HG03457 (cell line): ENCODE data around the gene CYP26A1.
"Not testable (repeated sequence)": the region's sequence is repeated elsewhere in the genome, so short reads cannot be mapped to it uniquely, and the experiment has no call there.

Experiments
- ATAC-seq: cut with Tn5 transposase; IDR thresholded peaks from one replicate; pipeline ENCODE4 v1.9.1; 2021; ENCODE audit warnings: moderate number of reproducible peaks; ENCODE audit not compliant: unreplicated experiment

CYP26A1 gene

GRCh38 chr10:93079663-93080349 lies 6.1 kb downstream of the CYP26A1 start:
- ATAC-seq: no peak

- ATAC-seq: no peak
These were observed 6.8 kb downstream of the CYP26A1 start for GRCh38 chr10:93080350-93081046.

DNA sequence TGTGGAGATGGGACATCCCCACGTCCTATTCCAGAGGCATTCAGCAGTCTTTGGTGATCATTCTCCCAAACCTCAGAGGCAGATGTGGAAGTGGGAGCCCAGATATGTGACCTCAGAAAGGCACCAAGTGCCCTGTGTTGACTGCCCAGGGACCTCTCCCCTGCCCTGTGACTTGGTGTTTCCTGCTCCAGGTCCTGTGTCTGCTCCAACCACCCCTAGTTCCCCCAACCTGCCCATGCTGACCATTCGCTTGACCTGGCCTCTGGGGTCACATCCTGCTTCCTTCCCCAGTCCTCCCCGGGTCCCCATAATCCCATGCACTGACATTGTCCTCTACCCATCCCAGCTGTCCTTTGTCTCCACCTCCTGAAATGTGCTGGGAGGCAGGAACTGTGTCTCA lies 7.6 kb downstream of the CYP26A1 start:
- ATAC-seq: no peak

- ATAC-seq: no peak
These were observed 8.1 kb downstream of the CYP26A1 start for GRCh38 chr10:93081834-93082233.

GRCh38 chr10:93083743-93084539 lies 10.2 kb downstream of the CYP26A1 start:
- ATAC-seq: no peak

DNA sequence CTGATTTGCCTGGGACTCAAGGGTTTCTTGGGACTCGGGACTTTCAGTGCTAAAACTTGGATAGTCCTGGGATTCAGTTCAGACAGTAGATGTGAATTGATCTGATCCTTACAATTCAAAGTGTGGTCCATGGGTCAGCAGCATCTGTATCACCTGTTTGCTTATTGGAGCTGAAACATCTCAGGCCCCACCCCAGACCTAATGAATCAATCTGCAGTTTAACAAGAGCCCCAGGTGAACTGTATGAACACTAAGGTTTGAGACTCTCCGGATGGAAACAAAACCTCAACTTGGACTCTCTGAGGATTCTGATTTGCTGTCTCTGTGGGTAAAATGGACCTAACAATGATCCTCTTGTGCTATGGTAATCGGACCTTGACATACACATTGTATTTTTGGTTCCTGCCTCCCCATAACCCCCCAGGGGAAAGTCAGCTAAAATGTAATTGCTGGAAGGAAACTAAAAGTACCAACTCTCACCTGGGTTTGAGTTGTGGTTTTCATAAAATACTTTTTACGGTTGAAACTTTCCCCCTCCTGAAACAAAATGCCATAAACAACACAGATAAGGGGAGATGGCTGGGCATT lies 11.7 kb downstream of the CYP26A1 start:
- no peak for ATAC-seq

- no peak for ATAC-seq
These were observed 12.6 kb downstream of the CYP26A1 start for GRCh38 chr10:93086289-93086688.

- no peak for ATAC-seq
These were observed 14.2 kb downstream of the CYP26A1 start for GRCh38 chr10:93087846-93088245.

GRCh38 chr10:93088466-93088865 lies 14.8 kb downstream of the CYP26A1 start:
- ATAC-seq: no peak

DNA sequence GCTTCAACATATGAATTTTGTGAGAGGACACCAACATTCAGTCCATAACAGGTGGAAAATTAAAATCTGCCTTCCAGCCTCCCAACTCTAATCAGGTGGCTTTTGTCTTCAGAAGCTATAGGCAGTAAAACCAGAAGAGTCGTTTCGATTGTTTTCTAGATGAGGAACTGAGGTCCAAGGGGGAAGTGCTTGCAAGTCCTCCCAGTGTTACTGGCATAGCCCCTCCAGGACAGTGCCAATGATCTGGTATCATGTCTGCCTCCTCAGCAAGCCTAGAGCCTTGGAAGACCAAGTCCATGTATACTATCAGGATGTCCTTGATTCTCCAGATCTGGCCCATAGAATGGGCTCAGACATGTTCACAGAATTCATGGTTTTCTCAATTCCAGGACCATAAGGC lies 16.9 kb downstream of the CYP26A1 start:
- ATAC-seq: no peak

DNA sequence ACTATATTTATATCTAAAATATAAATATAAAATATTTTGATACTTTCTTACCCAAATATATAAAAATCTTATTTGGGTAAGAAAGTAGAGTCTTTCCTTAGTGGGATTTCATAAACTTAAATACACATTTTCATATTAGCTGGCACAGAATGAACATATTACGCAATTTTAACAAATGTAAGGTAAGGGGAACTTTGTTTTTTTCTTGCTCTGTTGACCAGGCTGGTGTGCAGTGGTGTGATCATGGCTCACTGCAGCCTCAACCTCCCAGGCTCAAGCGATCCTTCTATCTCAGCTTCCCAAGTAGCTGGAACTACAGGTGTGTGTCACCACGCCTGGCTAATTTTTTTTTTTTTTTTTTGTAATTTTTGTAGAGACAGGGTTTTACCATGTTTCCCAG lies 18.3 kb downstream of the CYP26A1 start:
- no peak for ATAC-seq

DNA sequence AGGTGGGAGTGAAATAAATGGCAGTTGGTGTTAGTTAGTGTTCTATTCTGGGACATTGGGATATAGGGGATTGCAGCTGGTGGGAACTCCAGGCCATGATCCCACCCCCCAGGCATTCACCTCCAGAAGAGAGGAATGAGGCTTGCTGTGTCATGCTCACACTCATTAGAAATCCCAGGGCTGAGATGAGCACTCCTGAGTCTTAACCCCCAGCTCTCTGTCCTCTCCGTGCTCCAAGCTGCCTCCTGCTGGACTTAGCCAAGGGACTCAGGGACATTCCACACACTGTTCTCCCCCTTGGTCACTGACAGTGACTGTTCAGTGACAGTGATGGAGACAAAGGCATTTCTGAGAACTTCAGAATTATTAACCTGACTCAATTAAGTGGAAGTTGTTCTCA lies 21.5 kb downstream of the CYP26A1 start:
- no peak for ATAC-seq

DNA sequence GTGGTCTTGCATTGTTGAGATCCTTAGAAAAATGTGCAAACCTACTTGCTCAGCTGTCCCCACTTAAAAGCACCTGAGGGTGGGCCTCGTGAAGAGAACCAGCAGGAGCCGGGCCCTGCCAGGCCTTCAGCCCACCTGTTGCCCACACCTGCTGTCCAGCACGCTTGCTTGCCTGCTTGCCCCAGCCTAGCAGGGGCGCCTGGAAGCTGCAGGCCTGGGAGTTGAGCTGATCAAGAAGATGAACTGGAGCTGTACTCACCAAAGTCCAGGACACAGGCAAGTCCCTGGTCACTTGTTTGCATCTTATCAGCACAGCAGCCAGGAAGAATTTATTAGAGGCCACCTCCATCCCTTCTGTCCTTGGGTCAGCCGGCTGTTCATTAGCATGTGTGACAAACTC lies 23.2 kb downstream of the CYP26A1 start:
- no peak for ATAC-seq

DNA sequence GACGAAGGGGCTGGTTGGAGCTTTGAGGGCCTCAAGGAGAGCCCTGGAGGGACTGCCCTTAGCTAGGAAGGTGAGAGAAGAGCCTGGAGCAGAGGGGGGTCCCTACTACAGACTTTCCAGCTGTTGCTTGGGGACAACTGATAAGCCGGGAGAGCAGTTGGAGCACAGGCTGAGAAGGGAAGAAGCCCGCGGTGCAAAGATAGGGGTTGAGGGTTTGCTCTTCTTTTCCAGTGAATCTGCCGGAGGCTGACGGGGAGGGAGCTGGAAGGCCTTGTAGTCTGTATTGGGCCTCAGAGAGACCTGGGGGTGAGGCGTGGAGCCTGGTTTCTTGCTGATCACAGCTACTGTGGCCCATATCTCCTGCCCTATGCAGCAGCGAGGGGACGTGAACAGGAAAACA lies 23.7 kb downstream of the CYP26A1 start:
- no peak for ATAC-seq

GRCh38 chr10:93098816-93099215 lies 25.1 kb downstream of the CYP26A1 start:
- ATAC-seq: no peak

GRCh38 chr10:93099670-93100069 lies 26.0 kb downstream of the CYP26A1 start:
- no peak for ATAC-seq

GRCh38 chr10:93101148-93101547 lies 27.5 kb downstream of the CYP26A1 start:
- ATAC-seq: not testable (repeated sequence)

DNA sequence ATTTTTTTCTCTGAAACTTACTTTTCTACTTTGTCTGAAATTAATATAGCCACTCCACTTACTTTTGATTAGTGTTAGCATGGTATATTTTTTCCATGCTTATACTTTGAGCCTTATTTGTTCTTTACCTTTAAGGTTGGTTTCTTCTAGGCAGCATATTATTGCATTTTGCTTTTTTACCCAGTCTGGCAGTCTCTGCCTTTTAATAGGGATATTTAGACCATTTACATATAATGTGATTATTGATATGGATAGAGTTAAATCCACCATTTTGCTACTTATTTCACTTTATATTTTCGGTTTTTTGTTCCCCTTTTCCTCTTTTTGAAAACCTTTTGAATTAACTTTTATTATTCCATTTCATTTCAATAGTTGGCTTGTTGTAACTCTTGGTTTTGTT lies 30.3 kb downstream of the CYP26A1 start:
- no peak for ATAC-seq

DNA sequence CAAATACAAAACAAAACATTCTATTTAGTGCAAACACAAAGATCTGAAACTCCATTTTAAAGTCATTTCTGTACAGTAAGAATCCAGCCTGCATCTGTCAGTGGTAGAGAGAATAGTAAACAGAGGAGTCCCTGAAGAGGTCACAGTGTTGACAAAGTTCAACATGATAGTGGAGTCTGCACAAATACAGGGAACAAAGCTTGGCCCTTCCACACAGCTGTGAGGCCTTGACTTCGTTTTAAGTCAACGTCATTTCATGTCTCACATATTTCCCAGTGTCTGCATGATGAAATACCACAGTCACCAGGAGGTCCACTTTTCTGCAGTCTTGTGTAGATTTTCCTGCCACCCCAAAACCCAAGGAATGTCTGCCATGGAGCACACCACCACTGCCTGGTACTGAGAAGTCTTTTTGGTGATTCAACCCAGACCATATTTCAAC lies 33.0 kb downstream of the CYP26A1 start:
- no peak for ATAC-seq

GRCh38 chr10:93110472-93111146 lies 36.9 kb downstream of the CYP26A1 start:
- ATAC-seq: no peak

DNA sequence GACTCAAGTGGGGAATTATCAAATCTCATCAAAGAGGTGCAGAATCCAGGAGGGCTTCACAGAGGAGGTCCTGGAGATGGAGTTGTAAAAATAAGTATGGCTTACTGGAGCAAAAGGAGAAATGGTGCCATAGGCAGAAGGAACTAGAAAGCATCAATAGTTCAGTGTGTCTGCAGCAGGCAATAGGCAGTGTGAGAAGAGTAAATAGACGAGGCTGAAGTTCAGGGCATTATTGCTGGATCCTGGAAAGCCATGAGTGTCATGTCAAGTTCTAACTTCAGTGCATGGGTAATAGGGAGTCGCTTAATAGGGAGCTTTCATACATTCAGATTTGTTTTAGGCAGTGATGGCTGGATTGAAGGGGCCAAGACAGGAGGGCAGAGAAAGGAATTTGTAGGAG lies 39.3 kb downstream of the CYP26A1 start:
- no peak for ATAC-seq
